B cell (primary cell): Measurements from ENCODE around the gene COX17. TPM values are rescaled to one million over a fixed set of nuclear protein-coding genes. Genes with fewer than 3 reads are reported as not detected.

Source experiments
- ATAC-seq: fragments of 200-7000 bp; cut with Tn5 transposase; one replicate; pipeline ENCODE4 v1.10.0; 2021; ENCODE audit warnings: low read depth, mild to moderate bottlenecking, moderate number of reproducible peaks, moderate library complexity
- CTCF ChIA-PET: fragments of 350-600 bp; sonication (Branson Sonifier 250); formaldehyde crosslinking; loops from one replicate; lab custom pipeline; 2021; ENCODE audit warnings: antibody characterized with exemption, inconsistent platforms; lab: Charles Lee
- POLR2A ChIA-PET: fragments of 350-600 bp; sonication (Branson Sonifier 250); formaldehyde crosslinking; loops from one replicate; lab custom pipeline; 2021; ENCODE audit warnings: antibody characterized with exemption; lab: Charles Lee
- DNase-seq: peaks from one replicate; pipeline ENCODE4 v3.0.0; 2013
- H2AFZ ChIP-seq: 2 replicates; pipeline ENCODE4 v1.6.1; 2012; ENCODE audit warnings: mild to moderate bottlenecking, low read depth, low read length; ENCODE audit not compliant: insufficient read depth, poor library complexity, severe bottlenecking
- H3K27ac ChIP-seq, 2 donors: 1 replicate in 1 of 2; 2 replicates in 1 of 2; pipeline ENCODE4 v1.5.1; 2012 to 2013; ENCODE audit warnings: low read length in 2 of 2, mild to moderate bottlenecking in 2 of 2, moderate library complexity in 1 of 2
- H3K27me3 ChIP-seq, 4 experiments: fragments of 200-600 bp in 1 of 4; sonication (generic) in 1 of 4; replicated peaks in 1 of 4; 1 replicate in 2 of 4; 2 replicates in 2 of 4; pipeline versions ENCODE4 v1.6.1 to v1.7.0; 2013 to 2016; ENCODE audit warnings: low read length in 3 of 4, mild to moderate bottlenecking in 2 of 4, mixed read lengths in 1 of 4, moderate library complexity in 1 of 4; ENCODE audit not compliant: insufficient read depth in 4 of 4, control insufficient read depth in 3 of 4; ENCODE audit errors: control extremely low read depth in 1 of 4
- H3K36me3 ChIP-seq, 2 experiments: replicated peaks in 1 of 2; 1 replicate in 1 of 2; 2 replicates in 1 of 2; pipeline versions ENCODE4 v1.6.1 to v1.7.1; 2013; ENCODE audit warnings: low read length in 1 of 2; ENCODE audit not compliant: insufficient read depth in 2 of 2, control insufficient read depth in 1 of 2; ENCODE audit errors: control extremely low read depth in 1 of 2, extremely low read depth in 1 of 2
- H3K4me1 ChIP-seq, 2 donors: fragments of 200-600 bp in 1 of 2; sonication (generic) in 1 of 2; 1 replicate in 1 of 2; 2 replicates in 1 of 2; pipeline versions ENCODE4 v1.5.1 to v1.6.1; 2013 to 2017; ENCODE audit warnings: low read length in 2 of 2; ENCODE audit not compliant: control insufficient read depth in 2 of 2, insufficient read depth in 2 of 2
- H3K4me2 ChIP-seq: replicated peaks from 2 replicates; pipeline ENCODE3; 2012; ENCODE audit warnings: mild to moderate bottlenecking, low read depth, low read length; ENCODE audit not compliant: poor library complexity, severe bottlenecking
- H3K4me3 ChIP-seq, 5 experiments: fragments of 200-600 bp in 1 of 5; sonication (generic) in 1 of 5; 1 replicate in 3 of 5; 2 replicates in 2 of 5; pipeline versions ENCODE4 v1.5.1 to v1.7.0; 2011 to 2016; ENCODE audit warnings: low read length in 4 of 5, mild to moderate bottlenecking in 4 of 5, low read depth in 2 of 5, control low read depth in 1 of 5, moderate library complexity in 1 of 5; ENCODE audit not compliant: insufficient read depth in 1 of 5; ENCODE audit errors: control extremely low read depth in 1 of 5, extremely low read depth in 1 of 5
- H3K79me2 ChIP-seq: fragments of 200-600 bp; sonication (generic); one replicate; pipeline ENCODE4 v1.6.0; 2016; ENCODE audit warnings: low read length; ENCODE audit not compliant: control insufficient read depth, insufficient read depth
- H3K9ac ChIP-seq: fragments of 200-600 bp; sonication (generic); 2 replicates; pipeline ENCODE4 v1.6.1; 2017; ENCODE audit warnings: mild to moderate bottlenecking, low read length, moderate library complexity
- H3K9me3 ChIP-seq, 3 donors: one replicate each; pipeline versions ENCODE4 v1.6.1 to v1.7.1; 2013; ENCODE audit warnings: low read length in 2 of 3; ENCODE audit not compliant: control insufficient read depth in 2 of 3, insufficient read depth in 1 of 3; ENCODE audit errors: control extremely low read depth in 1 of 3
- H4K20me1 ChIP-seq: 2 replicates; pipeline ENCODE4 v1.6.0; 2012; ENCODE audit warnings: mild to moderate bottlenecking, low read length; ENCODE audit not compliant: insufficient read depth, control insufficient read depth, poor library complexity, severe bottlenecking
- H3K27ac Mint-ChIP-seq: one replicate; pipeline ENCODE4 v1.8.0; 2021; ENCODE audit warnings: mixed read lengths
- H3K27me3 Mint-ChIP-seq: one replicate; pipeline ENCODE4 v1.8.0; 2021; ENCODE audit warnings: mixed read lengths
- H3K4me1 Mint-ChIP-seq: one replicate; pipeline ENCODE4 v1.8.0; 2021; ENCODE audit warnings: mixed read lengths
- H3K4me3 Mint-ChIP-seq: one replicate; pipeline ENCODE4 v1.8.0; 2021; ENCODE audit warnings: mixed read lengths
- H3K9me3 Mint-ChIP-seq: one replicate; pipeline ENCODE4 v1.8.0; 2022; ENCODE audit warnings: mixed read lengths; ENCODE audit not compliant: insufficient read depth
- CTCF ChIP-seq: fragments of 200-600 bp; IDR thresholded peaks from one replicate; pipeline ENCODE4 v1.8.0; 2022; ENCODE audit warnings: antibody characterized with exemption, mild to moderate bottlenecking
- EZH2 ChIP-seq: IDR thresholded peaks from 2 replicates; pipeline ENCODE4 v1.6.1; 2012; ENCODE audit warnings: borderline replicate concordance, low read depth, mild to moderate bottlenecking, moderate library complexity, low read length; ENCODE audit not compliant: insufficient read depth, poor library complexity, severe bottlenecking
- WGBS: methylation state at CpG from one replicate; pipeline ENCODE4 v1.1.5; 2013; ENCODE audit warnings: missing lambda C conversion rate; ENCODE audit not compliant: insufficient coverage; 5-methylcytosine and 5-hydroxymethylcytosine counted together
- intact Hi-C: fragments of 100-400 bp; cut with micrococcal nuclease; formaldehyde crosslinking; loops from one replicate; pipeline ENCODE4 v1.10.0; 2022
- polyA plus RNA-seq: library from polyadenylated mRNA; depleted of rRNA; stranded (reverse); fragments of >200 nt; gene quantifications from 2 replicates; pipeline ENCODE4 v1.2.3, GENCODE V29; 2012
- total RNA-seq, 2 donors: library from RNA; stranded (reverse); fragments of 120-200 nt in 1 of 2; gene quantifications; 1 replicate in 1 of 2; 2 replicates in 1 of 2; pipeline versions ENCODE4 v1.2.3 to v1.2.4, GENCODE V29; 2013 to 2022

Gene COX17
- total and polyA plus RNA-seq, 2 donors (not counting 1 experiment from before 2014, with no cell fraction given), result 20.0 to 47.8 TPM

- TF ChIP-seq EZH2, result no peak
- no peak for TF ChIP-seq CTCF
These were observed 16.4 kb downstream of the COX17 start, which contains the start of gene POPDC2 for GRCh38 chr3:119660474-119661440. Gene POPDC2 (minus strand): TSS chr3:119660589. CDS start chr3:119660423, 166 bp downstream.

More at GRCh38 chr3:119660474-119661440, 16.4 kb downstream of the COX17 start, which contains the start of gene POPDC2:
- Histone ChIP-seq H3K4me2 (no peak within 1 kb of the TSS), H3K4me1 (peaks cover 9 to 12% of the 10 kb centered on the region in 2 donors), H2AFZ (no peak within 1 kb of the TSS), H3K27me3 (no peaks in the 10 kb centered on the region), H3K4me3 (no peak within 1 kb of the TSS), H3K27ac (no peak within 1 kb of the TSS), H3K79me2 (no peaks in the 10 kb centered on the region), H3K9me3 (no peaks in the 10 kb centered on the region), H3K36me3 (no peaks in the 10 kb centered on the region), H3K9ac (no peak within 1 kb of the TSS), H4K20me1 (no peaks in the 10 kb centered on the region)
- peak within 1 kb of the TSS; percentile 12 for H3K27ac Mint-ChIP-seq
- POLR2A ChIA-PET, result no interaction called here
- H3K4me3 Mint-ChIP-seq, result no peak within 1 kb of the TSS
- H3K9me3 Mint-ChIP-seq, result no peaks in the 10 kb centered on the region
- CTCF ChIA-PET, result no interaction called here
- ATAC-seq (no peak), DNase-seq (no peak)
- no peaks in the 10 kb centered on the region for H3K27me3 Mint-ChIP-seq
- H3K4me1 Mint-ChIP-seq, result peaks cover 43% of the 10 kb centered on the region
- intact Hi-C loops, result no loop called here
- 94% methylated on average over 2 of the region's 9 CpGs for WGBS
